HG03457 (cell line): Measurements from ENCODE around the gene TPGS2.
"Not testable (repeated sequence)": the region's sequence is repeated elsewhere in the genome, so short reads cannot be mapped to it uniquely, and the experiment has no call there.

ENCODE experiments used
- ATAC-seq: cut with Tn5 transposase; IDR thresholded peaks from one replicate; pipeline ENCODE4 v1.9.1; 2021; ENCODE audit warnings: moderate number of reproducible peaks; ENCODE audit not compliant: unreplicated experiment

Gene TPGS2

DNA sequence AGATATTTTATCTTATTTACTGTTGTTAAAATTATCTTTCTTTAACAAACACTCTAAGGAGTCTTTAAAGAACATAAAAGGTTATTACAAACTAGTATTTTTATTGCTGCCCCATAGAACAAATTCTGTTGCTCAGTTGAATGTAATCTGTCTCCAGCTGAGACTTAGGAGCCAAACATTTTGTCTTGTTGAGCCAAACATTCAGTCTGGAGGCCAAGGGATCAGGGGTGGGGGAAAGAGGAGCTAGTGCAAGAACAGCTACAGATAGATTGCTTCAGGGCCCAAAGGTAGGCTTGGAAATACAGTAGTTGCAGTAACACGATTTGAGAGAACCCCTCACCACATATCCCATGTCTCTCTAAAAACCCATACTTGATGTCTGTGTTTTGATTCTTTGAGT, 51.2 kb downstream of the TPGS2 start:
- no peak for ATAC-seq

DNA sequence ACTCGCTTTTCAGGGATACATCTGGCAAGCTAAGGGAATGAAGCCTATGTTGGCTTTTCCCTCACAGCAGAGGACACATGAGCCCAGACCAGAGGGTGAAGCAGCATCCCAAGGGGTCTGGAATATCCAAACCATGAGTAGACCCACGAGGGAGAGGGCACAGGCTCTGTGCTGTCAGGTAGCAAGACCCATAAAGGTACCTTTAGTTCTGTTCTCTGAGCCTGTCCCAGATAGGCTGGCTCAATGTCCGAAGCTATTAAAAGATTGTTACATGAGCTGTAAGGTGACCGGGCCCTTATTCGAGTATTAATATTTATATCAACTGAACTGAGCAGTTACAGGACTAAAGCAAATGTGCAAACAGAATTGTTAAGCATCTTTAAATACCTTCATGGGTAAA, 52.2 kb downstream of the TPGS2 start:
- ATAC-seq = no peak

DNA sequence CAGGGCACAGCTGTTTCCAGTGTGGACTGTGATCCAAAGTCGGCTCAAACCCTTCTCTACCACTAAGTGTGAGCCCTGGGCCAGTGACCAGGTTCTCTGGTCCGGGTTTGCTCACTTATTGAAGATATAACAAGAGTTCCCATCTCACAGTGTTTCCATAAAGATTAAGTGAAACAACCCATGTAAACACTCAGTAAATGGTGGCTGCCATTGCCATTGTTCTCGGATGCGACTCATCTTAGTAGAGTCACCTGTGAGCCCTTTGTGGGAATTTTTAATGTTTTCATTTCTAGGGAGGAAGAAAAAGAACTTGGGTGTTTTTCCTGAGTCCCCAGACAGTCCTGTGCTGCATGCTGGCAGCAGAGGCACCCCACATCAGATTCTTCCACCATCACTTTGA, 53.4 kb downstream of the TPGS2 start:
- ATAC-seq = no peak

DNA sequence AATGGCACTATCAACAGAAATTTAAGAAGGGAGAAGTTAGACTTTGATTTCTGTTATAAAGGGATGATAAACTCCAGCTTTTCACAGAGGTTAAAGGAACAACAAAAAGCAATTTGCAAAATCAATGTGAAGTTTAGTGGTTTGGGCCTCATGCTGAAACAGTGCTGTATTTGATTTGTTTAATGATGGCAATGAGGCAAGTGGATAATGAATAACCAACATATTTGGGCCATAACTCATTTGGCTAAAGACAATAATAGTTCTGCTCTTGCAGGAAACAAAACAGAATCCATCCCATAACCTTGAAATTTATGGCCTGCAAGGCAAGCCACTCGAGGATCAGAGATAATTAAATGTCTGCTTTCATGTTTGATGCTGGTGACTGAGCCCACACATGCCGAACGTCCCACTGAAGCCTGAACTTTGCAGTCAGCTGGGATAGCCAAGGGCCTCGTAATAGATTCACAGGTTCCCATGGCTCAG, 56.5 kb downstream of the TPGS2 start:
- no peak for ATAC-seq

DNA sequence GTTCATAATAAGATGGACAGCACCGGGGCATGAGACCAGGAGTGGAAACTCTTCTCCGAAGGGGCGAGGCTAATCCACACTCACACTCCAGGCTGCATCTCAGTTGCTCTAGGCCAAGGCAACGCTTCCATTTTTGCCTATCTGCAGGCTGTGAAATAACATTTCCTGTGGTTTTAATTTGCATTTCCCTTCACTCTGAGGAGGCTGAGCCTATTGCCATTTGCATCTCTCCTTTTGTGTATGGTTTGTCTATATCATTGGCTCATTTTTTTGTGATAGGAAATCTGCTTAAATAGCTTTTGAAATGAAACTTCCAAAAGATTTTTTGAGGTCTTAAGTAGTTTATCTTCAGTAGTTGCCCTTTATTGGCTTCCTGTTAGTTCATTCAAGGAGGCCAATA, 57.6 kb downstream of the TPGS2 start:
- ATAC-seq = no peak

DNA sequence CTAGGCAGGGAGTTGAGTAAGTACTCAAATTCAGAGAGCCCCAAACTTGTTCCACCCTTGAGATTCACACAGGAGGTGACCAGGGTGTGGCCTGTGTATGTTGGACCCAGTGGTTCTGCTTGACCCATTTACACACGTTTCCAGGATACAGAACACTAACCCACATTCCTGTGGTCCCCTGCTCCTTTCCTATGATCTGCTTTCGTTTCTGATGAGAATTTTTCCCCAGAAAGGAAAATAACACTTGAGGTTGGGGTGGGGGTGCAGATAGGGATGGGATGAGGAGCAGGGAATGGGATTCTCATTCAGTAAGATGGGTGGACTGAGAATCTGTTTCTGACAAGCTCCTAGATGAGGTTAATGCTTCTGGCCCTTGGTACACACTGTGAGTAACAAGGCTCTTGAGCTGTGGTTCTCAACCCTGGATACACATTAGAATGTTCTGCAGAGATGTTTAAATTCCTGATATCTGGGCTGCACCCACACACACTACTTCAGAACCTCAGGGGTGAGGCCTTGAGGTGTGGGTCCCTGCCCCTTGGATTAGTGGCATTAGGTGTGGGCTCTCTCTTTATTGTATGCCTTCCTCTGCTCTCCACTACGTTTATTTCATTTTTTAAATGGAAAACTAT, 58.4 kb downstream of the TPGS2 start:
- ATAC-seq = no peak

DNA sequence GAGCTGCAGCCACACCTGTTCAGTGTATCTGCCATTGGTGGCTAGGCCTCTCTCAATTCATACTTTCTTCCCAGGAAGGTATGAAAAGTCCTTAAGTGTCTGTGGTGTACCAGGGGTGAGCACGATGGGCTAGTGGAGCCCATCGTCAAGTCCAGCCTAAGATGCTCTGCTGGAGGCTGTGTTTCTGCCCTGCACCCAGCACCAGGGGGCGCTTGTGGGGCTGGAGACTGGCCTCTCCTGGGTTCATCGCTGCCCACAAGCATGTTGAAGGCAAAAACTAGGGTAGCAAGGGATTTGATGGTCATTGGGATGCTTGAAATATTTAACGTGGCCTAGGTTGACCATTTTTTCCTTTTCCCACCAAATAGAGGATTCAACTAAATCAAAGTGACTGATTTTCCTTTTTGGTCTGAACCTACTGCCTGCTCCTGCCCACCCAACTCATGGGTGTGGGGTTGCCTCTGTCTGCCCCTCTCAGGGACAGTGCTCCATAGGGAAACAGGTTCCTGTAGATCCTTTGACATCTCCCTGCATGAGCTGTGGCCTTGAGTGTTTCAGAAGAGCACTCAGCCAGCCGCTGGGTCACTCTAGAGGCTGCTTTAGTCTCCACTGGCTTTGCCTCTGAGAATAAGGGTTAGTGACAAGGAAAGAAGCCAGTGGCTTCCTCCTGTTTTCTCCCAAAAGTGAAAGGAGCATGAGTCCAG, 59.0 kb downstream of the TPGS2 start:
- ATAC-seq = no peak

DNA sequence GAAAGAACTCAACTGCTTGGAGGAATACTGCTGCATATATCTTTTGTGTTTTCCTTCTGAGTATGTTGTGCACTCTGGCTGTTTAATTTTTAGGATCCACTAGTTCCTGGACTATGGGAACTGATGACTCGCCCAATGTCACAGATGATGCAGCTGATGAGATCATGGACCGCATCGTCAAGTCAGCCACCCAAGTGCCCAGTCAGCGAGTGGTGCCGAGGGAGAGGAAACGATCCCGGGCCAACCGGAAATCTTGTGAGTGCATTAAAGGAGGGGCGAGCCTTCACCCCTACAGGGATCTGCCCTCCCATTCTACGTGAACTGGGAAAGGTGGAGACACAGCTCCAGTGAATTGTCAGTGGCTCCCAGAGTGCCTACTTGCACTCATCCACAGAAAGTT, 59.6 kb downstream of the TPGS2 start:
- no peak for ATAC-seq

DNA sequence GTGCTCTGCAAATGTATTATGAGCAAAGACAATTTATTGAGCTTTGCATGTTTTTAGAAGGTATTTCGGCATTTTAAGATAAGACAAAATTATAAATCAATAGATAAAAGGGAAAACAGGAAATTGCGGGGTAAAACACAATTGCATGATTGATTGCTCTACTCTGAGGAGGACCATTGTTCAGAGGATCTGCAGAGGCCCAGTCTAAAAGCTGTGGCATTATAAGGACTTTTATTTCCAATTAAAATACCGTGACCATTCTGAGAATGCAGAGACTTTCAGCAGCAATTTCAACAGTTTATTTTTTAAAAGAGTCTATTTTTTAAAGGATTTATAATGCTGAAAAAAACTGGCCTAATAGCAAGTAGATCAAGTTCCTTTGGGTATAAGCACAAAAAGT, 62.0 kb downstream of the TPGS2 start:
- ATAC-seq = no peak

DNA sequence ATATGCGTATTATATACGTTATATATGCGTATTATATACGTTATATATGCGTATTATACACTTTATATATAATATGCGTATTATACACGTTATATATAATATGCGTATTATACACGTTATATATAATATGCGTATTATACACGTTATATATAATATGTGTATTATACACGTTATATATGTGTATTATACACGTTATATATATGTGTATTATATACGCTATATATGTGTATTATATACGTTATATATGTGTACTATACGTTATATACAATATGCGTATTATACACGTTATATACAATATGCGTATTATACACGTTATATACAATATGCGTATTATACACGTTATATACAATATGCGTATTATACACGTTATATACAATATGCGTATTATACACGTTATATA, 65.8 kb downstream of the TPGS2 start:
- not testable (repeated sequence) for ATAC-seq

DNA sequence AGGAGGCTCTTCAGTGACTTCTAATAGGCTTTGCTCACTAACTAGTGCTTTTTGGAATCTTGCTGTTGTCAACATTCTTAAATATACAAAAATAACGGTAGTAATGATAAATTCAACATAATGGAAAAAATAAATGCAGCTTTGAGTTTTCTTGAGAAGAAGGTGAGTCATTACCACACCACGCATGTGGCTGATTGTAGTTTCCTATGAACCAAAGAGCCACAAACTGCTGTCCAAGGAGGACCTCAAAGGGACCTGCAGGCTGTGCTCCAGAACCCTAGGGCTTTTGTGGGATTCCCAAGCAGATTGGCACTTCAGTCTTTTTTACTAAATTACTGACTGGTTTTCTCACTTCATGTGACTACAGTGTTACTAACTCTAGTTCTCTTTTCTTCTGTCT, 66.7 kb downstream of the TPGS2 start:
- ATAC-seq = no peak

DNA sequence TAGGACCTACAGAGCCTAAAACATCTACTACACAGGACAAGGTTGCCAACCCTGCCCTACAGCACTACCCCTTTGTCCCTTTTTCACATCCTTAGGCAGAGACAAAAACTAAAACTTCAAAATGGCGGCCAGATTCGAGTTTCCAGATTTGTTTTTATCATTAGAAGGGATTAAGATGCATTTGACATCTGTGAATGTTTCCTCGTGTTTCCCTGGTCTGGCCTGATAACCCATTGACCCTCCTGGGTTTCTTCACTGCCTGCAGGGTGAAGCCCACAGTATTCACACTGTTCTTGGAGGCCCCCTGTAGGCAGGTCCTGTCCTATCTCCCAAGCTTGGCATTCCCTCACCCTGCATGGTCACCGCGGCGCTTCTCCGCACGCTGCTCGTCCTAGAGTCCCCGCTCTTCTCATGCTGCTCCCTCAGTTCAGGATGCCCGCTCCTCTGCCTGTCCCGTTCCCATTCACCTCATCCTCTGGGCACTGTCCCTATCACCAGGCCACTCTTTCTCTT, 67.6 kb downstream of the TPGS2 start:
- ATAC-seq = no peak

DNA sequence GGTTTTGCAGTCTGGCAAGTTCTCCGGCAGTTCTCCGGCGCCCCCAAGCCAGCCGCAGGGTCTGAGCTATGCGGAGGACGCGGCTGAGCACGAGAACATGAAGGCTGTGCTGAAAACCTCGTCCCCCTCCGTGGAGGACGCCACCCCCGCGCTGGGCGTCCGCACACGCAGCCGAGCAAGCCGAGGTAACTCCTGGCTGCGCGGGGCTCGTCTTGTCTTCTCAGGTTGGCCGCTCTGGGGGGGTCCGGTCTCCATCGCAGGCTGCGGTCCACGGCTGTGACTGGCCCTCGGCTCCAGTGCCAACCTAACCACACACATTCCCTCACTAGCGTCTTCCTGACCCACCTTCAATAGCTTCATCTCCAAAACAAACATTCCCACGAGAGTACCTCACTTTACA, 68.2 kb downstream of the TPGS2 start:
- no peak for ATAC-seq

DNA sequence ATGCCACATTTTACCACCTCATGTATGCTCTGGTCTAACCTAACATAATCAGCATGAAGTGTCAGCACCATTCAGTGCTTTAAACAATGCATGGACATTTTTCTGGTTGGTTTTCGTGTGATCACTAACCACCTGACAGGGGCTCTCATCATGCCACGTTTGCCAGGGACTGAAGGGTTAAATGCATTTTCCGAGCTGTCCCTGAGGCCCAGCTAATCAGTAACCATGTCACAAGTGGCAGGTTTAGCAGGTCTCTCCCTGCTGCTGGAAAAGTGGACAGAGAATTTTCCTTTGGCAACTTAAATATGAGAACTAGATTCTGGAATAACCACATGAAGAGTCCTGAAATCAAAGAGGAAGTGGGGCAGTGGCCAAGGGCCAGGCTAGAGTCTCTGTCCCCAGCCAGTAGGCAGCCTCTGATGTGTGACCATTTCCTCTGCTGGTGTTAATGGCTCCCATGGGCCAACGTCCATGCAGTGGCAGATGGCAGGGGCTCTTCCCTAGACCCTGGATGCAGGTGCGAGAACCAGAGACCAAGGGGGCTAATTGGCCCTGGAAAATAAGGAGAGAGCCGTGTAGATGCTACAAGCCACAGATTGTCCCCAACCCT, 69.5 kb downstream of the TPGS2 start:
- ATAC-seq = no peak

DNA sequence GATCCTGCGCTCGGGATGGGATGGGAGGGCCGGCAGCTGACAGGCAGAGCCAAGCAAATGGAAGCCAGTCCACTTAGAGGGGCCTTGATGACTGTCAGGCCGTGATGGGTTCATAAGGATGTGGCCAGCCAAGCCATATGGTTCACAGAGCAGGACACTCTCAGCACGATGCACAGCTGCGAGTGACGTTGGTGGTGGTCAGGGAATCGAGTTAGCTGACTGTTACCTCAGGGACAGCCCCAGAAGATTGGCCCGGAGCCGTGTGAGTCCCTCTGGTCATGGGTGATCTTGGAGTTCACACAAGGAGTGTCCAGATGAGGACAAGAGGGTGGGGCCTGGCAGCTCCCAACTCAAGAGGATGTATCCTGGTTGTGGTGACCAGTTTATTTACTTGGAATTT, 70.2 kb downstream of the TPGS2 start:
- ATAC-seq = no peak

DNA sequence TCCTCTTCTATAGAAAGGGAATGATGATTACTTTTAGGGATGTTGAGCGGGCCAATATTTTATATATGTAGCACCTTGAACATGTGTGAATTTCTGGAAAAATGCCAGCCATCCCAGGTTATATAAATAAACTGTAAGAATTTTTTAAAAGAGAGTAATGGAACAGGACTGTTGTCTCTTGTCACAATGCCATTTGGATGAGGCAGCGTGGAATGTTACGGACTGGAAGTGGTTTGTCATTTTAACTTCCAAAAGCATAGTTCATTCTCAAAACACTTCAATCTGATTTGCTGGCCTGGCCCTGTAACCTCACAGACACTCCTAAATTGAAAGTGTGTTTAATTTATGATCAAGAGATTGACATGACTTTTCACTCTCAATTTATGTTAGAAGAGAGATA, 70.8 kb downstream of the TPGS2 start:
- no peak for ATAC-seq

DNA sequence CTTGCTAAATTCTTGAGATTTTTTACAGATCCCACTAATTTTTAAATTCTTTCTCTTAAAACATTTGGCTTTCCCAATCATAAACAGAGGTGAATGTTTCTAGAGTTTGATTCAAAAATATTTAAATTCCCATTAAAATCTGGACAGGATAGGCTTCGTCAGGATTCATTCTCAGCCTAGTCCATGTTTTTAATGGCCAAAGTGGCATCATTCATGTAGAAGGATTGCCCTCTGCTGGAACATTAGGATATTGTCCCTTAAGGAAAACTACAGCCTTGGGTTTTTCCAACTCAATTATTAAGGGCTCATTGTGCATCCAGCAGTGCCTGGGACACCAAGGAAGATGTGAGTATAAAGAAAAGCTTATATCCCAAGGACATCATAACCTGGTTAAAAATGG, 71.7 kb downstream of the TPGS2 start:
- ATAC-seq = no peak

DNA sequence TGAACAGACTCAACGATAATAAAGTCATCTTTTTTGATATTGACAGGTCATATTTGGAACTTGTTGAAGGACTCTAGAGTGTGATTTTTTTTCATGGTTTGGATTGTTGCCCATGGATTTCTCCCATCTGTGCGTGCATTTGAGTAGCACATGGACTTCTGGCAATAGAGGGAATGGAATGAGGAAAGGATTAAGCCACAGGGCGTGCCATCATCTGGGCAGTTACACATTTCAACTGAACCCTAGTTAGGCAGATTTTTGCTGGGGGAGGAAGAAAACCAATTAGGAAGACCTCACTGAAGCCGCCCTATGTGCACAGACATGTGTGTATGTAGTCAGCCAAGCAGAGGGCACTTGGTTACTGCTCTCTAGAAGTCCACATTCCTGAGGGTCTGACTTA, 72.6 kb downstream of the TPGS2 start:
- ATAC-seq = no peak

DNA sequence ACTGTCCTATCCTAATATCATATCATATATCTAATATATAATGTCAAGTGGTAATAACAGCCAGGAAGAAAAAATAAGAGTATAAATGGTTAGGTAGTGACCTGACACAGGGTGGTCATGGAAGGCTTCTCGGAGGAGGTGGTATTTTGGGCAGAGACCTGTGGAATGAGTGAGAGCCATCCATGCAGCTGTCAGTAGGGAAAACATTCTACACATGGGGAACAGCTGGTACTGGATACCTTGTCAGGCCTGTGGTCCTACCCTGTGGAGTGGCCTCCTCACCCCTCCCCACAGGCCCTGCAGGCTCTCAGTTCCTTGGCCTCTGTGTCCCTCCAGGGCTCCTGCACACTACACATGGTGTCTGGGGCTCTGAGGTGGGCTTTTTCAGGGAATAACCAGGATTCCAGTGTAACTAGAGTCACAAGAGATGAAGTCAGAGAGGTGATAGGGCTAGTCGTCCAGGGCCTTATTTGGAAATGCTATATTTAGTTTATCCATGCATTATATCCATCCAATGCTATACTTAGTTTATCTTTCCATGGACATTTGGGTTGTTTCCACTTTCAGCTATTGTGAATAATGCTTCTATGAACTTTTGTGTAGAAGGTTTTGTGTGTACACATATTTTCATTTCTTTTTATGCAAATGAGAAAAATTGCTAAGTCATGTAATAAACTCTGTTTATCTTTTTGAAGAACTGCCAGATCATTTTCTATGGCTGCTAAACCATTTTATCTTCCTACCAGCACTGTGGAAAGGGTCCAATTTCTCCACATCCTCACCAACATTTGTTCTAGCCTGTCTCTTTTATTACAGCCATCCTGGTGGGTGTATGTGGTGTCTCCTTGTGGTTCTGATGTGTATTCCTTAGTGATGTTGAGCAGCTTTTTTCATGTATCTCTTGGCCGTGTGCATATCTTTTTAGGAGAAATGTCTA, 75.6 kb downstream of the TPGS2 start:
- ATAC-seq = no peak

DNA sequence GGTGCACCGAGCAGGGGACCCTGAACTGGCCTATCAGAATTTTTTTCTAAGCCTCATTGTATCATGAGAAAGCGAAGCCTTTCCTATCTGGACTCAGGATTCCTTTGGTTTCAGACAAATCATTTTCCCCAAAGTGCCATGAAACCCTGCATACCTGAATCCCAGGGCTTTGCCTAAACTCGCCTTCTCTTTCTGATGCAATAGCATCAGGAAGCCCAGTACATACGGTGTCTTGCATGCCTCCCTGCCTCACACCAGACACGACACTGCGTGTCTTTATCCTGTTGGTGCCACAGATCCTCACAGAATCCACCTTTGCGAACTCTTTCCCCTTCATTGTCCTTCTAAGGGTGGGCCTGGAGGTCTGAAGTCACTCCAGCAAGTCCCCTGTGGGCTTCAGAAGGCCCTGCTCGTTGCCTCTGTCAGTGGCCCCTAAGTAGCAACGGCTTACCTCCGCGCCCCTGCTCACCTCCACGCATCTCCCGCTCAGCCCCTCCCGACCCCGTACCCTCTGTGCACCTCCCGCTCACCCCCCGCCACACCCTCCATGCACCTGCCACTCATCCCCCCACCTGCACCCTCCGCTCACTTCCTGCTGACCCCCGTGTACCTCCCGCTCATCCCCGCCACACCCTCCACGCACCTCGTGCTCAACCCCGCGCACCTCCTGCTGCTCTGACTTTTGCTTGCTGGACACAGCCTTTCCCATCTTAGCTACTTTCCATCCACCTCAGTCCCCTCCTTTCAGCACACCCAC, 83.4 kb downstream of the TPGS2 start:
- ATAC-seq = no peak
